Effector memory CD4-positive, alpha-beta T cell (primary cell): ENCODE measurements around the gene RAB3C.

Experiments used
- DNase-seq, 3 donors: peaks; one replicate each; pipeline ENCODE4 v3.0.0-alpha.2; 2020
- H3K27ac ChIP-seq: 2 replicates; pipeline ENCODE4 v1.7.0; 2013; ENCODE audit warnings: mild to moderate bottlenecking, low read length, moderate library complexity; ENCODE audit not compliant: insufficient read depth, poor library complexity, severe bottlenecking
- H3K27me3 ChIP-seq: replicated peaks from 2 replicates; pipeline ENCODE4 v1.7.0; 2013; ENCODE audit warnings: mild to moderate bottlenecking, low read length; ENCODE audit not compliant: insufficient read depth, control insufficient read depth, poor library complexity, severe bottlenecking
- H3K36me3 ChIP-seq: 2 replicates; pipeline ENCODE4 v1.7.0; 2013; ENCODE audit warnings: mild to moderate bottlenecking, low read length, moderate library complexity; ENCODE audit not compliant: control insufficient read depth, insufficient read depth
- H3K4me1 ChIP-seq: 2 replicates; pipeline ENCODE4 v1.7.0; 2013; ENCODE audit warnings: low read length, mild to moderate bottlenecking; ENCODE audit not compliant: control insufficient read depth, insufficient read depth, poor library complexity, severe bottlenecking
- H3K4me3 ChIP-seq: 2 replicates; pipeline ENCODE4 v1.7.0; 2013; ENCODE audit warnings: low read length, low read depth, mild to moderate bottlenecking; ENCODE audit not compliant: insufficient read depth, poor library complexity, severe bottlenecking
- H3K9me3 ChIP-seq: 2 replicates; pipeline ENCODE4 v1.7.0; 2013; ENCODE audit warnings: mild to moderate bottlenecking, low read length, moderate library complexity; ENCODE audit not compliant: control insufficient read depth

The RAB3C gene

DNA sequence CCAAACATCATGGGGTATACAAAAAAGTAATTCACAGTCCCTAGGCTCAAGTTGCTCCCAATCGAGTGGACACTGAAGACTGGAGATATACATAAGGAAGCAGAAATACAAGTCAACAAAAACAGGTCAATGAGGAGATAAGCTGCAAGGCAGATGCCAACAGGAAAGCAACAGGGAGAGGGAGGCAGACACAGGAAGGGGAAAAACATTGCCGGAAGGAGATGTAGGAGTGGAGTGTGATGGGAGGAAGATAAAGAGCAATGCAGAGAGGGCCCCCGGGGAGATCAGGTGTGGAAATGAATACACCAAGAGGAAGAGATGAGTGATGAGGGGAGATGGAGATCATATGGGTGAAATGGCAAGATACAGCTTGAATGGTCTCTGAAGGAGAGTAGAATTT lies 243.0 kb downstream of the RAB3C start:
- H3K9me3 ChIP-seq = no peaks in the 10 kb centered on the region
- DNase-seq = no peak
- no peaks in the 10 kb centered on the region for H3K4me1 ChIP-seq
- H3K36me3 ChIP-seq = no peaks in the 10 kb centered on the region
- H3K27ac ChIP-seq = no peak overlapping the region
- H3K27me3 ChIP-seq = peaks cover 2% of the 10 kb centered on the region
- H3K4me3 ChIP-seq = no peak overlapping the region

GRCh38 chr5:58827463-58827862 lies 244.6 kb downstream of the RAB3C start:
- no peak for DNase-seq
- H3K36me3 ChIP-seq = no peaks in the 10 kb centered on the region
- H3K27ac ChIP-seq = no peak overlapping the region
- peaks cover 2% of the 10 kb centered on the region for H3K27me3 ChIP-seq
- no peak overlapping the region for H3K4me3 ChIP-seq
- no peaks in the 10 kb centered on the region for H3K9me3 ChIP-seq
- H3K4me1 ChIP-seq = no peaks in the 10 kb centered on the region

DNA sequence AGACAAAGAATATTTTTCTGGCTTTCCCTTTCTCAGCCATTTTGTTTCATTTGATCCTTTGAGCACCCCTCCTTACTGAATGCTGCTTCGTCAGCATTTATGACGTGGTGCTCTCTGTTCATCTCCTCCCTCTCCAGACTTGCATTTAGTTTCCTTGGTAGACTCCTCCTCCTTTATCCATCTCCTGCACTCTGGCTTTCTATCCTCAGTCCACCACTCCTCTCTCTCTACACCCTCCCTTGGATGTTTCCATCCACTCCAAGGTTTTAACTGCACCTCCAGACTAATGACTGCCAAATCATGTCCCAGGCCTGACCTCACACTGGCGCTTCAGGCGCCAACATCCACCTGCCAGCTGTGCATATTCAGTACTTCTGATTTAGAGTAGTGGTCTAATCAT lies 245.4 kb downstream of the RAB3C start:
- H3K9me3 ChIP-seq = no peaks in the 10 kb centered on the region
- H3K4me3 ChIP-seq = no peak overlapping the region
- peaks cover 2% of the 10 kb centered on the region for H3K27me3 ChIP-seq
- H3K36me3 ChIP-seq = no peaks in the 10 kb centered on the region
- no peaks in the 10 kb centered on the region for H3K4me1 ChIP-seq
- H3K27ac ChIP-seq = no peak overlapping the region
- no peak for DNase-seq

GRCh38 chr5:58834242-58835225 lies 251.7 kb downstream of the RAB3C start:
- no peak overlapping the region for H3K4me3 ChIP-seq
- no peaks in the 10 kb centered on the region for H3K9me3 ChIP-seq
- no peaks in the 10 kb centered on the region for H3K36me3 ChIP-seq
- H3K27me3 ChIP-seq = no peaks in the 10 kb centered on the region
- no peak for DNase-seq
- no peak overlapping the region for H3K27ac ChIP-seq
- H3K4me1 ChIP-seq = no peaks in the 10 kb centered on the region

GRCh38 chr5:58836351-58836750 lies 253.5 kb downstream of the RAB3C start:
- no peak overlapping the region for H3K4me3 ChIP-seq
- no peak overlapping the region for H3K27ac ChIP-seq
- H3K9me3 ChIP-seq = no peaks in the 10 kb centered on the region
- H3K27me3 ChIP-seq = no peaks in the 10 kb centered on the region
- H3K36me3 ChIP-seq = no peaks in the 10 kb centered on the region
- no peaks in the 10 kb centered on the region for H3K4me1 ChIP-seq
- DNase-seq = no peak

GRCh38 chr5:58838729-58839128 lies 255.9 kb downstream of the RAB3C start:
- Histone ChIP-seq H3K27me3 (no peaks in the 10 kb centered on the region), H3K4me3 (no peak overlapping the region), H3K36me3 (no peaks in the 10 kb centered on the region), H3K27ac (no peak overlapping the region), H3K9me3 (no peaks in the 10 kb centered on the region), H3K4me1 (no peaks in the 10 kb centered on the region)
- DNase-seq = no peak

DNA sequence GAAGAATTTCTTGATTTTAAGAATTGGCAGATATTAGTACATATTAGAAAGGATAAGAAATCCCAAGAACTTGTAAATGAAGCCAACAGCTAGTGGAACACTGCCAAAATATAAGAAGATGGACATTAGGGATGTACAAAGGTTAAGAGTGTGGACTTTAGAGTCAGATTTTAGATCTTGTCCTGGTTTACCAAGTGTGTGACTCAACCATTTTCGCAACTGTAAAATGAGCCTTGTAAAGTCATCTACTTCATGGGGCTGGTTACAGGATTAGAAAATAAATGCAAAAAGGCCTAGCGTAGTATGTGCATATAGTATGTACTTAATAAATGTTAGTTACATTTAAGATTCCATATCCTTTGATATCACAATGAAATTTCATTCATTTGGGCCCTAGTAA lies 260.0 kb downstream of the RAB3C start:
- Histone ChIP-seq H3K36me3 (no peaks in the 10 kb centered on the region), H3K4me1 (no peaks in the 10 kb centered on the region), H3K27ac (no peak overlapping the region), H3K9me3 (no peaks in the 10 kb centered on the region), H3K27me3 (no peaks in the 10 kb centered on the region), H3K4me3 (no peak overlapping the region)
- no peak for DNase-seq

DNA sequence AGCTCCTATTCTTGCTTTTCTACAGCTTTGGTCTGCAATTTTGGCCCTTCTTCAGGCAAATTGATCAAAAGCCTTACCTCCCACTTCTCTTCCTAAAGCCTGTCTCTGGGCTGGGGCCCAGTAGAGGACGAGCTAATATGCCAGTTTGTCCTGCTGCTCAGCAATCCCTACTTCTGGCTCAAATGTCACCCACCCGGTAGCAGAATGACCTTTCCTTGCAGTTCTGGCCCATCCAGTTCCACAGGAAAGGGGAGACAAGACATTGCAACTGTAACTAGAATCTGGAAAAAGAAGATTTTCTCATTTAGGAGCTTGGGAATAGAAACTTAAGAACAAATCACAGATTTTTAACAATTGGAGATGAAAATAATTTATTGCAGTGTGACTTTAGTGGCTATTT lies 261.5 kb downstream of the RAB3C start:
- no peaks in the 10 kb centered on the region for H3K36me3 ChIP-seq
- no peak overlapping the region for H3K27ac ChIP-seq
- no peaks in the 10 kb centered on the region for H3K4me1 ChIP-seq
- H3K27me3 ChIP-seq = no peaks in the 10 kb centered on the region
- H3K4me3 ChIP-seq = no peak overlapping the region
- no peaks in the 10 kb centered on the region for H3K9me3 ChIP-seq
- no peak for DNase-seq

DNA sequence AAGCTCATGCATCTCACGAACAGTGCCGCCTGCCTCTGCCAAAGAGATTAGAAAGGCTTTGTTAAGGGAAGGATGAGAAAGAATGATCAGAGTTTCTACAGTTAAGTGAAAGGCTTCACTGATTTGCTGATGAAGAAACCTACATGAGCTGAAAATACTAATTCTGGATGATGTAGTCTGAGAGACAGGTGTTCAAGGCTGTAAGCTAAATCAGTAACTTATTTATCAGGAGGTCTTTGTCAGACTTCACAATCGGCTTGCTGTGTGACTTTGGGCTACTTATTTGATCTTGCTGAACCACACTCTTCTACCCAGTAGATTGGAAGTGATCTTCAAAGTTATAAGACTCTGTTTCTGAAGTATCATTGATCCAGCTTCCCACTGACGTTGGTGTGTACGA lies 264.2 kb downstream of the RAB3C start:
- Histone ChIP-seq H3K4me1 (no peaks in the 10 kb centered on the region), H3K9me3 (no peaks in the 10 kb centered on the region), H3K36me3 (no peaks in the 10 kb centered on the region), H3K27me3 (no peaks in the 10 kb centered on the region), H3K4me3 (no peak overlapping the region), H3K27ac (no peak overlapping the region)
- no peak for DNase-seq

DNA sequence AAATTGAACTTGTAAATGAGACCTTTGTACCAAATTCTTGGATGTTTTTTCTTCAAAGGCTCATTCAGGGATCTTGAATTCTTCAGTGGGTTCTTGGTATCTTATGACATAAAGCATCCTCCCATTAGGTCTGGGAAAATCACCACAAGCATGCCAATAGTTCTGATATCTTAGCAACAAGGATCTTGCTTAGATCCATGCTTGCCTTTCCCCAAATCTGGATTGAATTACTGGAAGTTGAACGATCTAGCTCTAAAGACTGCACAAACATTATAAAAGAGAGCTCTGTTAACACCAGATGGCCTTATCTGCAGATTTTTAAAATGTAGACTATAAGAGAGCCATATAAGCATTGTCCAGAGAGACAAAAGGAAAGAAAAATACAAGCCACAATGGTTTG lies 266.3 kb downstream of the RAB3C start:
- H3K36me3 ChIP-seq = no peaks in the 10 kb centered on the region
- H3K27me3 ChIP-seq = no peaks in the 10 kb centered on the region
- no peak overlapping the region for H3K4me3 ChIP-seq
- DNase-seq = no peak
- no peaks in the 10 kb centered on the region for H3K9me3 ChIP-seq
- H3K4me1 ChIP-seq = no peaks in the 10 kb centered on the region
- no peak overlapping the region for H3K27ac ChIP-seq
